Neural cell (in vitro differentiated cells): ENCODE measurements around the gene RAB3C. TPM values are rescaled to one million over a fixed set of nuclear protein-coding genes. Genes with fewer than 3 reads are reported as not detected.

ENCODE experiments used
- H2AFZ ChIP-seq: fragments of 200-600, 300-800 bp; sonication (generic), shearing (Covaris generic); 2 replicates; pipeline ENCODE4 v1.6.0; 2014; ENCODE audit warnings: low read depth, mild to moderate bottlenecking, antibody characterized with exemption, low read length, moderate library complexity
- H3F3A ChIP-seq: fragments of 200-600 bp; shearing (Covaris generic); 2 replicates; pipeline ENCODE4 v1.6.1; 2016; ENCODE audit warnings: mild to moderate bottlenecking, moderate library complexity, mixed read lengths, antibody characterized with exemption, low read length; ENCODE audit not compliant: insufficient read depth, poor library complexity, severe bottlenecking
- H3K27ac ChIP-seq: fragments of 200-600, 300-800 bp; sonication (generic), shearing (Covaris generic); 2 replicates; pipeline ENCODE4 v1.5.1; 2014; ENCODE audit warnings: mild to moderate bottlenecking, low read length, moderate library complexity
- H3K27me3 ChIP-seq: fragments of 300-800, 200-600 bp; sonication (generic), shearing (Covaris generic); 2 replicates; pipeline ENCODE4 v1.6.0; 2014; ENCODE audit warnings: mild to moderate bottlenecking, low read depth, low read length, moderate library complexity; ENCODE audit not compliant: insufficient read depth
- H3K36me3 ChIP-seq: fragments of 300-800, 200-600 bp; sonication (generic), shearing (Covaris generic); 2 replicates; pipeline ENCODE4 v1.5.1; 2014; ENCODE audit warnings: mild to moderate bottlenecking, antibody characterized with exemption, low read length, moderate library complexity; ENCODE audit not compliant: insufficient read depth
- H3K4me2 ChIP-seq: fragments of 300-800, 200-600 bp; sonication (generic), shearing (Covaris generic); 2 replicates; pipeline ENCODE4 v1.6.0; 2014; ENCODE audit warnings: mild to moderate bottlenecking, low read length
- H3K4me3 ChIP-seq: fragments of 300-800, 200-600 bp; sonication (generic), shearing (Covaris generic); 2 replicates; pipeline ENCODE4 v1.5.1; 2014; ENCODE audit warnings: mild to moderate bottlenecking, low read length, moderate library complexity
- H3K79me2 ChIP-seq: fragments of 200-600 bp; shearing (Covaris generic); replicated peaks from 2 replicates; pipeline ENCODE4 v1.6.0; 2014; ENCODE audit warnings: mild to moderate bottlenecking, low read length, moderate library complexity; ENCODE audit not compliant: insufficient read depth
- H3K9ac ChIP-seq: fragments of 300-800, 200-600 bp; sonication (generic), shearing (Covaris generic); 2 replicates; pipeline ENCODE4 v1.6.1; 2016; ENCODE audit warnings: mild to moderate bottlenecking, low read length, mixed read lengths
- H3K9me2 ChIP-seq: fragments of 200-600 bp; shearing (Covaris generic); 2 replicates; pipeline ENCODE4 v1.6.1; 2016; ENCODE audit warnings: mild to moderate bottlenecking, low read length, mixed read lengths; ENCODE audit not compliant: insufficient read depth
- H3K9me3 ChIP-seq: fragments of 200-600, 300-800 bp; sonication (generic), shearing (Covaris generic); 2 replicates; pipeline ENCODE4 v1.6.1; 2016; ENCODE audit warnings: mild to moderate bottlenecking, mixed run types, low read length, moderate library complexity, mixed read lengths
- H4K20me1 ChIP-seq: fragments of 200-600 bp; shearing (Covaris generic); 2 replicates; pipeline ENCODE4 v1.6.1; 2016; ENCODE audit warnings: mild to moderate bottlenecking, mixed run types; ENCODE audit not compliant: insufficient read depth
- CTCF ChIP-seq: fragments of 450-650 bp; IDR thresholded peaks from 2 replicates; pipeline ENCODE4 v1.5.1; 2014; ENCODE audit warnings: antibody characterized with exemption, mild to moderate bottlenecking, moderate library complexity; ENCODE audit not compliant: poor library complexity, severe bottlenecking
- EP300 ChIP-seq: fragments of 450-650 bp; conservative IDR thresholded peaks from 2 replicates; pipeline ENCODE4 v1.6.1; 2014; ENCODE audit warnings: antibody characterized with exemption, mild to moderate bottlenecking, moderate library complexity; ENCODE audit not compliant: poor library complexity, severe bottlenecking
- EZH2 ChIP-seq: fragments of 200-600, 300-800 bp; shearing (Covaris generic), sonication (generic); IDR thresholded peaks from 2 replicates; pipeline ENCODE4 v1.6.1; 2014; ENCODE audit warnings: antibody characterized with exemption, low read length, borderline replicate concordance, mild to moderate bottlenecking; ENCODE audit not compliant: insufficient read depth, poor library complexity, severe bottlenecking
- MXI1 ChIP-seq: fragments of 450-650 bp; conservative IDR thresholded peaks from 2 replicates; pipeline ENCODE4 v1.6.1; 2014; ENCODE audit warnings: antibody characterized with exemption, mild to moderate bottlenecking; ENCODE audit not compliant: poor library complexity, severe bottlenecking
- POLR2AphosphoS5 ChIP-seq: IDR thresholded peaks from 2 replicates; pipeline ENCODE4 v1.6.1; 2012
- RAD21 ChIP-seq: fragments of 450-650 bp; conservative IDR thresholded peaks from 2 replicates; pipeline ENCODE4 v1.6.1; 2014; ENCODE audit warnings: antibody characterized with exemption, mild to moderate bottlenecking, moderate library complexity
- REST ChIP-seq: IDR thresholded peaks from 2 replicates; pipeline ENCODE4 v1.6.1; 2012; ENCODE audit warnings: borderline replicate concordance
- SMC3 ChIP-seq: fragments of 450-650 bp; conservative IDR thresholded peaks from 2 replicates; pipeline ENCODE4 v1.6.1; 2014; ENCODE audit warnings: antibody characterized with exemption, mild to moderate bottlenecking, moderate library complexity; ENCODE audit not compliant: poor library complexity
- TAF1 ChIP-seq: IDR thresholded peaks from 2 replicates; pipeline ENCODE4 v1.6.1; 2012; ENCODE audit warnings: low read depth
- polyA plus RNA-seq: library from polyadenylated mRNA; depleted of rRNA; stranded (reverse); fragments of >200 nt; gene quantifications from 2 replicates; pipeline ENCODE4 v1.2.3, GENCODE V29; 2014

The RAB3C gene
- polyA plus RNA-seq, 1 donor from 2014 or later = 94.3 TPM

- no peak overlapping the region for H2AFZ ChIP-seq
- no peaks in the 10 kb centered on the region for H3K36me3 ChIP-seq
- H3K4me3 ChIP-seq = no peak overlapping the region
- H3K27me3 ChIP-seq = no peaks in the 10 kb centered on the region
- H4K20me1 ChIP-seq = no peaks in the 10 kb centered on the region
- no peaks in the 10 kb centered on the region for H3K79me2 ChIP-seq
- no peaks in the 10 kb centered on the region for H3F3A ChIP-seq
- H3K4me2 ChIP-seq = no peak overlapping the region
- H3K27ac ChIP-seq = no peak overlapping the region
- no peak overlapping the region for H3K9ac ChIP-seq
- no peaks in the 10 kb centered on the region for H3K9me2 ChIP-seq
- no peaks in the 10 kb centered on the region for H3K9me3 ChIP-seq
- TF ChIP-seq POLR2AphosphoS5 (no peak), REST (no peak), TAF1 (no peak), EP300 (no peak), MXI1 (no peak), SMC3 (no peak), EZH2 (no peak), RAD21 (no peak), CTCF (no peak)
Observed at GRCh38 chr5:58842852-58843251, 260.0 kb downstream of the RAB3C start.

DNA sequence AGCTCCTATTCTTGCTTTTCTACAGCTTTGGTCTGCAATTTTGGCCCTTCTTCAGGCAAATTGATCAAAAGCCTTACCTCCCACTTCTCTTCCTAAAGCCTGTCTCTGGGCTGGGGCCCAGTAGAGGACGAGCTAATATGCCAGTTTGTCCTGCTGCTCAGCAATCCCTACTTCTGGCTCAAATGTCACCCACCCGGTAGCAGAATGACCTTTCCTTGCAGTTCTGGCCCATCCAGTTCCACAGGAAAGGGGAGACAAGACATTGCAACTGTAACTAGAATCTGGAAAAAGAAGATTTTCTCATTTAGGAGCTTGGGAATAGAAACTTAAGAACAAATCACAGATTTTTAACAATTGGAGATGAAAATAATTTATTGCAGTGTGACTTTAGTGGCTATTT lies 261.5 kb downstream of the RAB3C start:
- H3K9ac ChIP-seq = no peak overlapping the region
- H3K9me3 ChIP-seq = no peaks in the 10 kb centered on the region
- no peak overlapping the region for H3K4me2 ChIP-seq
- H3K79me2 ChIP-seq = no peaks in the 10 kb centered on the region
- H3K27me3 ChIP-seq = no peaks in the 10 kb centered on the region
- H3K9me2 ChIP-seq = no peaks in the 10 kb centered on the region
- no peak overlapping the region for H3K4me3 ChIP-seq
- no peaks in the 10 kb centered on the region for H3K36me3 ChIP-seq
- no peak overlapping the region for H3K27ac ChIP-seq
- no peaks in the 10 kb centered on the region for H3F3A ChIP-seq
- H2AFZ ChIP-seq = no peak overlapping the region
- H4K20me1 ChIP-seq = no peaks in the 10 kb centered on the region
- TF ChIP-seq TAF1 (no peak), CTCF (no peak), POLR2AphosphoS5 (no peak), EP300 (no peak), REST (no peak), EZH2 (no peak), MXI1 (no peak), SMC3 (no peak), RAD21 (no peak)
